SJSA1 (cell line): ENCODE measurements around the gene LRIT1. TPM values are rescaled to one million over a fixed set of nuclear protein-coding genes. Genes with fewer than 3 reads are reported as not detected.

Experiments used
- DNase-seq, 2 experiments: peaks; one replicate each; pipeline ENCODE4 v3.0.0-alpha.2; 2015 to 2020; ENCODE audit warnings: low spot score in 2 of 2, low read depth in 1 of 2
- H3K27ac ChIP-seq: fragments of 250-450 bp; sonication (Bioruptor Pico); 2 replicates; pipeline ENCODE4 v1.5.1; 2020; ENCODE audit warnings: mild to moderate bottlenecking, moderate library complexity
- H3K27me3 ChIP-seq: fragments of 250-450 bp; sonication (Bioruptor Pico); replicated peaks from 2 replicates; pipeline ENCODE4 v1.5.1; 2020; ENCODE audit warnings: mild to moderate bottlenecking, moderate library complexity
- H3K36me3 ChIP-seq: fragments of 250-450 bp; sonication (Bioruptor Pico); 2 replicates; pipeline ENCODE4 v1.5.1; 2020; ENCODE audit warnings: mild to moderate bottlenecking
- H3K4me1 ChIP-seq: fragments of 250-450 bp; sonication (Bioruptor Pico); replicated peaks from 2 replicates; pipeline ENCODE4 v1.6.1; 2021; ENCODE audit warnings: mild to moderate bottlenecking
- H3K4me3 ChIP-seq: fragments of 250-450 bp; sonication (Bioruptor Pico); 2 replicates; pipeline ENCODE4 v1.5.1; 2020; ENCODE audit warnings: mild to moderate bottlenecking
- H3K9me3 ChIP-seq: fragments of 250-450 bp; sonication (Bioruptor Pico); replicated peaks from 2 replicates; pipeline ENCODE4 v1.5.1; 2020; ENCODE audit warnings: mild to moderate bottlenecking
- total RNA-seq: library from RNA; depleted of rRNA; stranded (reverse); fragments of >200 nt; shearing (Covaris generic); gene quantifications from 2 replicates; pipeline ENCODE4 v1.2.3, GENCODE V29; 2014

LRIT1 gene
- total RNA-seq, 1 experiment from 2014 or later = not detected

GRCh38 chr10:84262190-84262956, 21.0 kb upstream of the LRIT1 start:
- no peak overlapping the region for H3K27ac ChIP-seq
- H3K9me3 ChIP-seq = no peaks in the 10 kb centered on the region
- no peaks in the 10 kb centered on the region for H3K36me3 ChIP-seq
- DNase-seq = peak in 1 of 2 experiments; percentile 16
- peaks cover 8% of the 10 kb centered on the region for H3K4me1 ChIP-seq
- no peaks in the 10 kb centered on the region for H3K27me3 ChIP-seq
- H3K4me3 ChIP-seq = no peak overlapping the region

- H3K27ac ChIP-seq = no peak overlapping the region
Measured at GRCh38 chr10:84261236-84261915, 20.0 kb upstream of the LRIT1 start.

GRCh38 chr10:84258034-84258695, 16.8 kb upstream of the LRIT1 start:
- Histone ChIP-seq H3K27ac (no peak overlapping the region), H3K9me3 (no peaks in the 10 kb centered on the region), H3K4me1 (no peaks in the 10 kb centered on the region), H3K4me3 (no peak overlapping the region), H3K27me3 (no peaks in the 10 kb centered on the region), H3K36me3 (no peaks in the 10 kb centered on the region)
- peak in 1 of 2 experiments; percentile 26 for DNase-seq

More at GRCh38 chr10:84261236-84261915, 20.0 kb upstream of the LRIT1 start:
- no peaks in the 10 kb centered on the region for H3K27me3 ChIP-seq
- peak in 1 of 2 experiments; percentile 25 for DNase-seq
- peaks cover 6% of the 10 kb centered on the region for H3K4me1 ChIP-seq
- H3K9me3 ChIP-seq = no peaks in the 10 kb centered on the region
- no peak overlapping the region for H3K4me3 ChIP-seq
- H3K36me3 ChIP-seq = no peaks in the 10 kb centered on the region

- Histone ChIP-seq H3K4me1 (no peaks in the 10 kb centered on the region), H3K9me3 (no peaks in the 10 kb centered on the region), H3K4me3 (no peak overlapping the region), H3K27ac (no peak overlapping the region), H3K27me3 (no peaks in the 10 kb centered on the region), H3K36me3 (no peaks in the 10 kb centered on the region)
- peak in 1 of 2 experiments; percentile 20 for DNase-seq
Measured at GRCh38 chr10:84257343-84258020, 16.1 kb upstream of the LRIT1 start.

GRCh38 chr10:84256510-84257342, 15.4 kb upstream of the LRIT1 start:
- H3K27ac ChIP-seq = no peak overlapping the region
- no peaks in the 10 kb centered on the region for H3K4me1 ChIP-seq
- H3K9me3 ChIP-seq = no peaks in the 10 kb centered on the region
- no peak for DNase-seq
- H3K4me3 ChIP-seq = no peak overlapping the region
- H3K27me3 ChIP-seq = no peaks in the 10 kb centered on the region
- H3K36me3 ChIP-seq = no peaks in the 10 kb centered on the region

GRCh38 chr10:84254552-84255478, 13.5 kb upstream of the LRIT1 start:
- H3K27ac ChIP-seq = no peak overlapping the region
- no peak overlapping the region for H3K4me3 ChIP-seq
- no peaks in the 10 kb centered on the region for H3K9me3 ChIP-seq
- H3K27me3 ChIP-seq = no peaks in the 10 kb centered on the region
- no peaks in the 10 kb centered on the region for H3K4me1 ChIP-seq
- no peaks in the 10 kb centered on the region for H3K36me3 ChIP-seq
- DNase-seq = no peak

- no peak for DNase-seq
- Histone ChIP-seq H3K9me3 (no peaks in the 10 kb centered on the region), H3K27me3 (peaks cover 18% of the 10 kb centered on the region; the same call in 1 of the 2 replicates), H3K4me1 (no peaks in the 10 kb centered on the region), H3K27ac (no peak overlapping the region), H3K36me3 (no peaks in the 10 kb centered on the region), H3K4me3 (no peak overlapping the region)
Measured at GRCh38 chr10:84248794-84249193, 7.4 kb upstream of the LRIT1 start.

GRCh38 chr10:84247496-84247895, 6.2 kb upstream of the LRIT1 start:
- Histone ChIP-seq H3K27me3 (peaks cover 18% of the 10 kb centered on the region; the same call in 1 of the 2 replicates), H3K4me3 (no peak overlapping the region), H3K36me3 (no peaks in the 10 kb centered on the region)

GRCh38 chr10:84244651-84245270, 3.4 kb upstream of the LRIT1 start, which contains the start of gene RGR:
Gene RGR (plus strand): TSS chr10:84245053. CDS start chr10:84245091, 38 bp downstream.
- Histone ChIP-seq H3K27me3 (peaks cover 18% of the 10 kb centered on the region; the same call in 1 of the 2 replicates), H3K36me3 (no peaks in the 10 kb centered on the region), H3K27ac (no peak within 1 kb of the TSS), H3K9me3 (no peaks in the 10 kb centered on the region), H3K4me1 (no peaks in the 10 kb centered on the region), H3K4me3 (no peak within 1 kb of the TSS)
- no peak for DNase-seq

More at GRCh38 chr10:84247496-84247895, 6.2 kb upstream of the LRIT1 start:
- H3K27ac ChIP-seq = no peak overlapping the region
- no peaks in the 10 kb centered on the region for H3K4me1 ChIP-seq
- no peak for DNase-seq
- no peaks in the 10 kb centered on the region for H3K9me3 ChIP-seq

GRCh38 chr10:84243759-84244158, 2.4 kb upstream of the LRIT1 start:
- Histone ChIP-seq H3K4me1 (no peaks in the 10 kb centered on the region), H3K9me3 (no peaks in the 10 kb centered on the region), H3K27me3 (peaks cover 18% of the 10 kb centered on the region; the same call in 1 of the 2 replicates), H3K36me3 (no peaks in the 10 kb centered on the region), H3K27ac (no peak overlapping the region), H3K4me3 (no peak overlapping the region)
- DNase-seq = no peak

GRCh38 chr10:84238909-84239308, 2.4 kb downstream of the LRIT1 start:
- Histone ChIP-seq H3K27ac (no peak overlapping the region), H3K27me3 (peaks cover 13% of the 10 kb centered on the region; the same call in 1 of the 2 replicates), H3K9me3 (no peaks in the 10 kb centered on the region), H3K4me3 (no peak overlapping the region), H3K4me1 (no peaks in the 10 kb centered on the region), H3K36me3 (no peaks in the 10 kb centered on the region)
- DNase-seq = no peak
